H1 (cell line): ENCODE measurements around the gene C6orf136.
"Not testable (repeated sequence)": the region's sequence is repeated elsewhere in the genome, so short reads cannot be mapped to it uniquely, and the experiment has no call there.

Experiments used
- CEBPB ChIP-seq: IDR thresholded peaks from 2 replicates; pipeline ENCODE4 v1.6.1; 2012; ENCODE audit warnings: low read depth, low read length
- EZH2 ChIP-seq: fragments of 200-600 bp; sonication (generic); IDR thresholded peaks from 2 replicates; pipeline ENCODE4 v1.7.1; 2012; ENCODE audit warnings: low read depth, mild to moderate bottlenecking, moderate library complexity, low read length, inconsistent platforms; ENCODE audit not compliant: severe bottlenecking
- POLR2A ChIP-seq, 2 experiments: IDR thresholded peaks; 1 replicate in 1 of 2; 2 replicates in 1 of 2; pipeline ENCODE4 v1.6.1; 2011; ENCODE audit warnings: low read depth in 2 of 2, low read length in 2 of 2, mild to moderate bottlenecking in 2 of 2; ENCODE audit errors: control extremely low read depth in 1 of 2
- POLR2AphosphoS5 ChIP-seq: IDR thresholded peaks from 2 replicates; pipeline ENCODE4 v1.6.1; 2011; ENCODE audit warnings: low read depth, low read length
- SIN3A ChIP-seq, 2 experiments: IDR thresholded peaks in 1 of 2; conservative IDR thresholded peaks in 1 of 2; 2 replicates each; pipeline ENCODE4 v1.6.1; 2011 to 2012; ENCODE audit warnings: low read length in 2 of 2, improper control_type of control experiment in 1 of 2, low read depth in 1 of 2, mild to moderate bottlenecking in 1 of 2
- SP1 ChIP-seq: IDR thresholded peaks from 2 replicates; pipeline ENCODE4 v1.6.1; 2011; ENCODE audit warnings: low read depth, low read length
- TAF7 ChIP-seq: optimal IDR thresholded peaks from 2 replicates; pipeline ENCODE3; 2011; ENCODE audit warnings: low read depth, mild to moderate bottlenecking, inconsistent platforms, low read length, moderate library complexity, borderline replicate concordance
- TF ChIP-seq, protein P1 (sequence below), 3 experiments: IDR thresholded peaks; 1 replicate in 2 of 3; 2 replicates in 1 of 3; pipeline versions ENCODE4 v1.5.1 to v1.6.1; 2011; ENCODE audit warnings: low read length in 3 of 3, mild to moderate bottlenecking in 3 of 3, inconsistent platforms in 2 of 3, low read depth in 1 of 3, moderate library complexity in 1 of 3; ENCODE audit not compliant: insufficient read depth in 1 of 3; ENCODE audit errors: control extremely low read depth in 1 of 3
- TF ChIP-seq, protein P2 (sequence below): IDR thresholded peaks from 2 replicates; pipeline ENCODE4 v1.6.1; 2011; ENCODE audit warnings: low read length, improper control_type of control experiment

DNA sequence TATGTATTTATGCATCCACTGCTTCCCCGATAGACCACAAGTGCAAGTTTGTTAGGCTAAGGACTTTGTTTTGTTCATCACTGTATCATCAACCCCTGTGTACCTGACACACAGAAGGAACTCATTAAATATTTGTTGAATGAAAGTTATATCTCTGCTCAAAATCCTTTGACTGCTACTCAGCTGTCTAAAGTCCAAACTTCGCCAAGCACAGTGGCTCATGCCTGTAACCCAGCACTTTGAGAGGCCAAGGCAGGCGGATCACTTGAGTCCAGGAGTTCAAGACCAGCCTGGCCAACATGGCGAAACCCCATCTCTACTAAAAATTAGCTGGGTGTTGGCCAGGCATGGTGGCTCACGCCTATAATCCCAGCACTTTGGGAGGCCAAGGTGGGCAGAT is 11.0 kb downstream of the C6orf136 start:
- TF ChIP-seq, protein P1, sequence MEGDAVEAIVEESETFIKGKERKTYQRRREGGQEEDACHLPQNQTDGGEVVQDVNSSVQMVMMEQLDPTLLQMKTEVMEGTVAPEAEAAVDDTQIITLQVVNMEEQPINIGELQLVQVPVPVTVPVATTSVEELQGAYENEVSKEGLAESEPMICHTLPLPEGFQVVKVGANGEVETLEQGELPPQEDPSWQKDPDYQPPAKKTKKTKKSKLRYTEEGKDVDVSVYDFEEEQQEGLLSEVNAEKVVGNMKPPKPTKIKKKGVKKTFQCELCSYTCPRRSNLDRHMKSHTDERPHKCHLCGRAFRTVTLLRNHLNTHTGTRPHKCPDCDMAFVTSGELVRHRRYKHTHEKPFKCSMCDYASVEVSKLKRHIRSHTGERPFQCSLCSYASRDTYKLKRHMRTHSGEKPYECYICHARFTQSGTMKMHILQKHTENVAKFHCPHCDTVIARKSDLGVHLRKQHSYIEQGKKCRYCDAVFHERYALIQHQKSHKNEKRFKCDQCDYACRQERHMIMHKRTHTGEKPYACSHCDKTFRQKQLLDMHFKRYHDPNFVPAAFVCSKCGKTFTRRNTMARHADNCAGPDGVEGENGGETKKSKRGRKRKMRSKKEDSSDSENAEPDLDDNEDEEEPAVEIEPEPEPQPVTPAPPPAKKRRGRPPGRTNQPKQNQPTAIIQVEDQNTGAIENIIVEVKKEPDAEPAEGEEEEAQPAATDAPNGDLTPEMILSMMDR (IDR thresholded peaks at IDR 0.05; ENCODE audit: control extremely low read depth in 1 of 3, insufficient read depth in 1 of 3, low read depth in 1 of 3, low read length in 3 of 3): not testable (repeated sequence)
- not testable (repeated sequence) for TF ChIP-seq POLR2AphosphoS5; SIN3A (conservative IDR thresholded peaks at IDR 0.05 in 1 of 2, IDR thresholded peaks at IDR 0.05 in 1 of 2; ENCODE audit: low read depth in 1 of 2, low read length in 2 of 2); SP1; CEBPB; TAF7; EZH2; POLR2A (IDR thresholded peaks at IDR 0.05; ENCODE audit: control extremely low read depth in 1 of 2, low read depth in 2 of 2, low read length in 2 of 2)
- TF ChIP-seq, protein P2, sequence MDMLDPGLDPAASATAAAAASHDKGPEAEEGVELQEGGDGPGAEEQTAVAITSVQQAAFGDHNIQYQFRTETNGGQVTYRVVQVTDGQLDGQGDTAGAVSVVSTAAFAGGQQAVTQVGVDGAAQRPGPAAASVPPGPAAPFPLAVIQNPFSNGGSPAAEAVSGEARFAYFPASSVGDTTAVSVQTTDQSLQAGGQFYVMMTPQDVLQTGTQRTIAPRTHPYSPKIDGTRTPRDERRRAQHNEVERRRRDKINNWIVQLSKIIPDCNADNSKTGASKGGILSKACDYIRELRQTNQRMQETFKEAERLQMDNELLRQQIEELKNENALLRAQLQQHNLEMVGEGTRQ: not testable (repeated sequence)
